DOHH2 (cell line): Measurements from ENCODE around the gene KISS1R.

Experiments
- H3F3A ChIP-seq: fragments of 200-600 bp; sonication (generic), shearing (Covaris generic); 2 replicates; pipeline ENCODE4 v1.6.0; 2016; ENCODE audit warnings: antibody characterized with exemption, mild to moderate bottlenecking; ENCODE audit not compliant: control insufficient read depth, insufficient read depth
- H3K27ac ChIP-seq: fragments of 200-600 bp; sonication (generic); 2 replicates; pipeline ENCODE4 v1.5.1; 2014; ENCODE audit warnings: low read depth, mild to moderate bottlenecking, low read length, moderate library complexity
- H3K27me3 ChIP-seq: fragments of 200-600 bp; sonication (generic); 2 replicates; pipeline ENCODE4 v1.6.1; 2014; ENCODE audit warnings: mild to moderate bottlenecking, low read length, mixed read lengths; ENCODE audit not compliant: control insufficient read depth
- H3K36me3 ChIP-seq: fragments of 200-600 bp; sonication (generic); 2 replicates; pipeline ENCODE4 v1.6.1; 2014; ENCODE audit warnings: mild to moderate bottlenecking, low read length, moderate library complexity, mixed read lengths; ENCODE audit not compliant: control insufficient read depth
- H3K4me1 ChIP-seq: fragments of 200-600 bp; sonication (generic); 2 replicates; pipeline ENCODE4 v1.6.1; 2014; ENCODE audit warnings: mild to moderate bottlenecking, low read length, mixed read lengths; ENCODE audit not compliant: control insufficient read depth
- H3K4me2 ChIP-seq: fragments of 200-600 bp; sonication (generic); 2 replicates; pipeline ENCODE4 v1.6.0; 2014; ENCODE audit warnings: mild to moderate bottlenecking, low read length, moderate library complexity
- H3K4me3 ChIP-seq: fragments of 200-600 bp; sonication (generic); 2 replicates; pipeline ENCODE4 v1.5.1; 2014; ENCODE audit warnings: mild to moderate bottlenecking, low read length, mixed read lengths
- H3K79me2 ChIP-seq: fragments of 200-600 bp; sonication (generic); 2 replicates; pipeline ENCODE4 v1.6.1; 2014; ENCODE audit warnings: mild to moderate bottlenecking, low read length, mixed read lengths; ENCODE audit not compliant: control insufficient read depth
- H3K9me2 ChIP-seq: fragments of 200-600 bp; sonication (generic); replicated peaks from 2 replicates; pipeline ENCODE4 v1.6.1; 2014; ENCODE audit warnings: mild to moderate bottlenecking, low read length, mixed read lengths; ENCODE audit not compliant: control insufficient read depth
- H3K9me3 ChIP-seq: fragments of 200-600 bp; sonication (generic); 2 replicates; pipeline ENCODE4 v1.6.1; 2014; ENCODE audit warnings: antibody characterized with exemption, low read length, mixed read lengths; ENCODE audit not compliant: control insufficient read depth, insufficient read depth
- H4K20me1 ChIP-seq: fragments of 200-600 bp; sonication (generic); 2 replicates; pipeline ENCODE4 v1.6.0; 2014; ENCODE audit warnings: low read depth, mild to moderate bottlenecking, antibody characterized with exemption, low read length, moderate library complexity; ENCODE audit not compliant: control insufficient read depth, insufficient read depth
- CTCF ChIP-seq: fragments of 200-600 bp; sonication (generic); IDR thresholded peaks from one replicate; pipeline ENCODE4 v1.5.1; 2014; ENCODE audit warnings: antibody characterized with exemption, mild to moderate bottlenecking, low read depth, low read length; ENCODE audit not compliant: poor library complexity, severe bottlenecking
- EZH2phosphoT487 ChIP-seq: fragments of 200-600 bp; sonication (generic); IDR thresholded peaks from 2 replicates; pipeline ENCODE4 v1.6.1; 2017; ENCODE audit warnings: borderline replicate concordance, mild to moderate bottlenecking, antibody characterized with exemption, low read length, moderate library complexity, mixed read lengths

The KISS1R gene

GRCh38 chr19:937259-937694 lies 20.1 kb downstream of the KISS1R start:
- H3K9me3 ChIP-seq, result no peaks in the 10 kb centered on the region
- H4K20me1 ChIP-seq, result 0 out of 2 replicates have a peak, but pooled peaks cover under 1% of the 10 kb centered on the region
- no peak overlapping the region for H3K4me3 ChIP-seq
- no peaks in the 10 kb centered on the region for H3F3A ChIP-seq
- no peaks in the 10 kb centered on the region for H3K79me2 ChIP-seq
- no peaks in the 10 kb centered on the region; the same call in 1 of the 2 replicates for H3K4me1 ChIP-seq
- H3K4me2 ChIP-seq, result no peak overlapping the region
- H3K36me3 ChIP-seq, result no peaks in the 10 kb centered on the region
- H3K9me2 ChIP-seq, result no peaks in the 10 kb centered on the region
- no peak overlapping the region for H3K27ac ChIP-seq
- TF ChIP-seq EZH2phosphoT487, result no peak
- TF ChIP-seq CTCF, result no peak
- H3K27me3 ChIP-seq, result peaks cover 34% of the 10 kb centered on the region

GRCh38 chr19:938233-938923 lies 21.2 kb downstream of the KISS1R start:
- no peaks in the 10 kb centered on the region for H3K9me3 ChIP-seq
- H3K4me1 ChIP-seq, result no peaks in the 10 kb centered on the region; the same call in 1 of the 2 replicates
- TF ChIP-seq EZH2phosphoT487 (no peak), CTCF (no peak)
- no peaks in the 10 kb centered on the region for H3K9me2 ChIP-seq
- H3K27me3 ChIP-seq, result peaks cover 28% of the 10 kb centered on the region
- H3F3A ChIP-seq, result no peaks in the 10 kb centered on the region
- no peaks in the 10 kb centered on the region for H3K36me3 ChIP-seq
- no peak overlapping the region for H3K4me3 ChIP-seq
- no peaks in the 10 kb centered on the region for H3K79me2 ChIP-seq
- H3K27ac ChIP-seq, result no peak overlapping the region
- no peaks in the 10 kb centered on the region for H4K20me1 ChIP-seq
- H3K4me2 ChIP-seq, result no peak overlapping the region

GRCh38 chr19:939439-939838 lies 22.3 kb downstream of the KISS1R start:
- Histone ChIP-seq H3K4me1 (no peaks in the 10 kb centered on the region; the same call in 1 of the 2 replicates), H3K4me3 (no peak overlapping the region), H3F3A (no peaks in the 10 kb centered on the region), H3K36me3 (no peaks in the 10 kb centered on the region), H3K79me2 (no peaks in the 10 kb centered on the region), H3K9me3 (no peaks in the 10 kb centered on the region), H3K9me2 (no peaks in the 10 kb centered on the region), H4K20me1 (no peaks in the 10 kb centered on the region), H3K27ac (no peak overlapping the region), H3K4me2 (no peak overlapping the region), H3K27me3 (peaks cover 24% of the 10 kb centered on the region)
- TF ChIP-seq EZH2phosphoT487 (no peak), CTCF (no peak)
